ENCODE results near the gene MIPOL1. TPM values are rescaled to one million over a fixed set of nuclear protein-coding genes. Genes with fewer than 3 reads are reported as not detected.

MIPOL1 gene
- total RNA-seq, 1 experiment from 2014 or later, result 18.7 TPM

- BruUV-seq (replicated peaks), result no TSS peak
- CTCF ChIA-PET, result no interaction called here
- H3K4me3 Mint-ChIP-seq (ENCODE audit: unreplicated experiment), result peak overlapping the region; percentile 37
- intact Hi-C loops (cut with micrococcal nuclease; ENCODE audit: unreplicated experiment), result no loop called here
- no peak for DNase-seq
- H3K36me3 ChIP-seq (ENCODE audit: control insufficient read depth, insufficient read depth, low read length), result no peaks in the 10 kb centered on the region
- H3K4me3 ChIP-seq (ENCODE audit: low read depth, low read length), result no peak overlapping the region
- no peak for TF ChIP-seq CTCF (IDR thresholded peaks at IDR 0.05; ENCODE audit: insufficient read depth in 1 of 2, low read depth in 1 of 2, low read length in 1 of 2, severe bottlenecking in 1 of 2, unreplicated experiment in 1 of 2)
- H3K4me1 Mint-ChIP-seq (ENCODE audit: low read depth, unreplicated experiment), result peaks cover 7% of the 10 kb centered on the region
- POLR2A ChIA-PET, result no interaction called here
- no peaks in the 10 kb centered on the region for H3K9me3 Mint-ChIP-seq (ENCODE audit: unreplicated experiment)
- H3K27me3 Mint-ChIP-seq (ENCODE audit: insufficient read depth, unreplicated experiment), result no peaks in the 10 kb centered on the region
- peaks cover 18% of the 10 kb centered on the region for H3K4me1 ChIP-seq
- no peaks in the 10 kb centered on the region for H3K27me3 ChIP-seq (replicated peaks; ENCODE audit: control insufficient read depth, insufficient read depth, low read length)
- no peaks in the 10 kb centered on the region for H3K36me3 Mint-ChIP-seq (ENCODE audit: insufficient read depth, unreplicated experiment)
- no peaks in the 10 kb centered on the region for H3K9me3 ChIP-seq
- no peak overlapping the region for H3K27ac Mint-ChIP-seq (ENCODE audit: unreplicated experiment)
Observed at GRCh38 chr14:37170237-37170636, 27.5 kb upstream of the MIPOL1 start.

GRCh38 chr14:37170993-37171392 lies 26.7 kb upstream of the MIPOL1 start:
- CTCF ChIA-PET, result interaction anchor here (1.0 kb wide), 1 partner anchor 523 kb away, joined by 3 read pairs; no protein-coding TSS in a partner anchor
- no TSS peak for BruUV-seq (replicated peaks)
- Histone ChIP-seq H3K4me3 (ENCODE audit: low read depth, low read length) (no peak overlapping the region), H3K36me3 (ENCODE audit: control insufficient read depth, insufficient read depth, low read length) (no peaks in the 10 kb centered on the region), H3K4me1 (peaks cover 18% of the 10 kb centered on the region), H3K27me3 (replicated peaks; ENCODE audit: control insufficient read depth, insufficient read depth, low read length) (no peaks in the 10 kb centered on the region), H3K9me3 (no peaks in the 10 kb centered on the region)
- no peak overlapping the region for H3K27ac Mint-ChIP-seq (ENCODE audit: unreplicated experiment)
- intact Hi-C loops (cut with micrococcal nuclease; ENCODE audit: unreplicated experiment), result no loop called here
- DNase-seq, result no peak
- H3K4me1 Mint-ChIP-seq (ENCODE audit: low read depth, unreplicated experiment), result peaks cover 7% of the 10 kb centered on the region
- POLR2A ChIA-PET, result no interaction called here
- no peaks in the 10 kb centered on the region for H3K9me3 Mint-ChIP-seq (ENCODE audit: unreplicated experiment)
- no peak overlapping the region for H3K4me3 Mint-ChIP-seq (ENCODE audit: unreplicated experiment)
- H3K36me3 Mint-ChIP-seq (ENCODE audit: insufficient read depth, unreplicated experiment), result no peaks in the 10 kb centered on the region
- H3K27me3 Mint-ChIP-seq (ENCODE audit: insufficient read depth, unreplicated experiment), result no peaks in the 10 kb centered on the region
- no peak for TF ChIP-seq CTCF (IDR thresholded peaks at IDR 0.05; ENCODE audit: insufficient read depth in 1 of 2, low read depth in 1 of 2, low read length in 1 of 2, severe bottlenecking in 1 of 2, unreplicated experiment in 1 of 2)

- Mint-ChIP-seq H3K4me1 (ENCODE audit: low read depth, unreplicated experiment) (peaks cover 7% of the 10 kb centered on the region), H3K27ac (ENCODE audit: unreplicated experiment) (peak overlapping the region; percentile 97), H3K36me3 (ENCODE audit: insufficient read depth, unreplicated experiment) (no peaks in the 10 kb centered on the region), H3K4me3 (ENCODE audit: unreplicated experiment) (peak overlapping the region; percentile 90), H3K9me3 (ENCODE audit: unreplicated experiment) (no peaks in the 10 kb centered on the region), H3K27me3 (ENCODE audit: insufficient read depth, unreplicated experiment) (no peaks in the 10 kb centered on the region)
- intact Hi-C loops (cut with micrococcal nuclease; ENCODE audit: unreplicated experiment), result loop anchor here (1.0 to 2.0 kb wide), 2 partner anchors 27 to 61 kb away; no protein-coding TSS in a partner anchor
- Histone ChIP-seq H3K9me3 (no peaks in the 10 kb centered on the region), H3K36me3 (ENCODE audit: control insufficient read depth, insufficient read depth, low read length) (no peaks in the 10 kb centered on the region), H3K4me3 (ENCODE audit: low read depth, low read length) (peak overlapping the region; percentile 86), H3K4me1 (peaks cover 18% of the 10 kb centered on the region), H3K27me3 (replicated peaks; ENCODE audit: control insufficient read depth, insufficient read depth, low read length) (no peaks in the 10 kb centered on the region)
- BruUV-seq (replicated peaks), result TSS peak; percentile 64
- no peak for DNase-seq
- no peak for TF ChIP-seq CTCF (IDR thresholded peaks at IDR 0.05; ENCODE audit: insufficient read depth in 1 of 2, low read depth in 1 of 2, low read length in 1 of 2, severe bottlenecking in 1 of 2, unreplicated experiment in 1 of 2)
- ChIA-PET POLR2A (interaction anchor here (0.6 to 1.1 kb wide), 2 partner anchors 15 to 26 kb away, joined by 4 to 7 read pairs; partner anchors contain the start of gene MIPOL1), CTCF (interaction anchor here (1.0 kb wide), 2 partner anchors 59 to 523 kb away, joined by 3 read pairs; no protein-coding TSS in a partner anchor)
Observed at GRCh38 chr14:37171678-37172023, 26.1 kb upstream of the MIPOL1 start.
